Fibroblast of skin of scalp (primary cell): ENCODE data around the gene DKC1. TPM values are rescaled to one million over a fixed set of nuclear protein-coding genes. Genes with fewer than 3 reads are reported as not detected.
A peak's percentile ranks its signal among the peaks of the same experiment; 100 is the strongest.

Experiments
- DNase-seq: peaks from one replicate; pipeline ENCODE4 v3.0.0-alpha.2; 2013
- polyA plus RNA-seq, 2 experiments: library from polyadenylated mRNA; unstranded; fragments of 120-200 nt; gene quantifications; one replicate each; pipeline ENCODE4 v1.2.1, GENCODE V29; 2013; ENCODE audit not compliant: insufficient read length in 2 of 2

DKC1 gene
- 47.8 TPM for polyA plus RNA-seq (2013, experiment 1 of 2; ENCODE audit: insufficient read length)
- 48.0 TPM for polyA plus RNA-seq (2013, experiment 2 of 2; ENCODE audit: insufficient read length)

- DNase-seq: peak; percentile 94
Measured at GRCh38 chrX:154762537-154763296, at the start of gene DKC1. Gene DKC1, plus strand, starts transcription at chrX:154762864. Its CDS starts 102 bp downstream, at chrX:154762966.

GRCh38 chrX:154714925-154715324, 47.7 kb upstream of the DKC1 start:
- DNase-seq: peak; percentile 48

- no peak for DNase-seq
Measured at GRCh38 chrX:154715825-154716224, 46.8 kb upstream of the DKC1 start.

- peak; percentile 87 for DNase-seq
Measured at GRCh38 chrX:154717824-154718223, 44.8 kb upstream of the DKC1 start.

GRCh38 chrX:154718616-154719015, 44.0 kb upstream of the DKC1 start:
- DNase-seq: no peak

GRCh38 chrX:154719132-154719675, 43.5 kb upstream of the DKC1 start:
- no peak for DNase-seq

- DNase-seq: no peak
Measured at GRCh38 chrX:154720067-154720466, 42.6 kb upstream of the DKC1 start.

- no peak for DNase-seq
Measured at GRCh38 chrX:154721155-154721554, 41.5 kb upstream of the DKC1 start.

- DNase-seq: no peak
Measured at GRCh38 chrX:154724993-154725756, 37.5 kb upstream of the DKC1 start.

- no peak for DNase-seq
Measured at GRCh38 chrX:154727418-154727817, 35.2 kb upstream of the DKC1 start.

GRCh38 chrX:154727871-154728270, 34.8 kb upstream of the DKC1 start:
- peak; percentile 46 for DNase-seq

GRCh38 chrX:154728431-154729190, 34.1 kb upstream of the DKC1 start:
- DNase-seq: no peak

GRCh38 chrX:154729439-154729838, 33.2 kb upstream of the DKC1 start:
- DNase-seq: no peak

- peak; percentile 79 for DNase-seq
Measured at GRCh38 chrX:154730253-154730891, 32.3 kb upstream of the DKC1 start.

- no peak for DNase-seq
Measured at GRCh38 chrX:154731184-154731583, 31.5 kb upstream of the DKC1 start.

GRCh38 chrX:154731881-154732280, 30.8 kb upstream of the DKC1 start:
- DNase-seq: no peak

- no peak for DNase-seq
Measured at GRCh38 chrX:154732421-154733065, 30.1 kb upstream of the DKC1 start.

- no peak for DNase-seq
Measured at GRCh38 chrX:154733066-154733425, 29.6 kb upstream of the DKC1 start.

GRCh38 chrX:154734061-154734781, 28.4 kb upstream of the DKC1 start:
- peak; percentile 23 for DNase-seq

- DNase-seq: peak; percentile 92
Measured at GRCh38 chrX:154735695-154736393, 26.8 kb upstream of the DKC1 start.
